ENCODE measurements around the gene OLIG2. TPM values are rescaled to one million over a fixed set of nuclear protein-coding genes. Genes with fewer than 3 reads are reported as not detected.

The OLIG2 gene
- total and polyA plus RNA-seq, 8 donors, result 0.06 TPM; not detected in 7

DNA sequence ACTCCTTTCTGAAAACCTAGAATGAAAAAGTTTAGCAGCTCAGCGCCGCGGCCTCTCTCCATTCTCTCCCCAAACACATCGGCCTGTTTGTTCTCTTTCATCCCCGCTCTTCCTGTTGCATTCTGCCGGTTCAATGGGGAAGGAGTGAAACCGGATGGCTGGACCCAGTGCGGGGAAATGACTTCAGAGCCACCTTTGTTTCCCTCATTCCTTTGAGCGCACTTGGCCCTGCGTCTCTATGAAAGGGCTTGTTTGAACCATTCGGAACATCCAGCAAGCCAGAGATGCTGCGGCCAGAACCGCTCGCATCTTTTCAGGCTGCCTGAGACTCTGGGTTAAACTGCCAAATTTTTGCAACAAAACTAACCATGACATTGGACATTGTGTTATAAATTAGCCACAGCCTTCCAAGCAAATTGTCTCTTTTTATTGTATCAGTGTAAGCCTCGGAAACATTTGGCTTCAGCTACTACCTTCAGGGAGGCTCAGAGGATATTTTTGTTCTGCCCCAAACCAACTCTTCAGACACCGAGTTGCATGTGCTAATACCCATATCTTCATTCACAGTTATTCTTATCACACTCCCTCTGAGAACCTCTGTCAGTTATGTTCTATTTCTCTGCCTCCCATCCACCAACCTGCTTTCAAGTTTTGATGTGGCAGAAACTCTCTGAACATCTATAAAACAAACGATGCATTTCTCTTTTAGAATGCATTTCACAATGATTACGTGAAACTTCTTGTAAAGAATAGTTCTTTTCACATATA is 39.1 kb downstream of the OLIG2 start:
- WGBS, 2 donors, result 41 to 50% methylated on average over 18 of the region's 18 CpGs
- H3K27ac ChIP-seq, result no peak overlapping the region
- H3K36me3 ChIP-seq, result no peaks in the 10 kb centered on the region
- peaks cover 0 to 2% (median 0%) of the 10 kb centered on the region in 3 donors for H3K4me1 ChIP-seq
- TF ChIP-seq CTCF (IDR thresholded peaks at IDR 0.05), result no peak
- no peak for ATAC-seq
- no peaks in the 10 kb centered on the region for H3K9me3 ChIP-seq
- H3K27me3 ChIP-seq, result peaks cover 0 to 27% (median 8%) of the 10 kb centered on the region in 4 donors
- no peak overlapping the region for H3K4me3 ChIP-seq
- FAIRE-seq, result no peak
- intact Hi-C loops (cut with DNase I), result no loop called here
- no peak for DNase-seq

GRCh38 chr21:33067043-33067442 is 41.3 kb downstream of the OLIG2 start:
- intact Hi-C loops (cut with DNase I), result no loop called here
- ATAC-seq, result no peak
- H3K9me3 ChIP-seq, result no peaks in the 10 kb centered on the region
- H3K4me1 ChIP-seq, result peaks cover 0 to 8% (median 8%) of the 10 kb centered on the region in 3 donors
- WGBS, 2 donors, result 85 to 91% methylated on average over 7 of the region's 7 CpGs
- no peak for TF ChIP-seq CTCF (IDR thresholded peaks at IDR 0.05)
- no peak for DNase-seq
- no peak overlapping the region for H3K27ac ChIP-seq
- H3K27me3 ChIP-seq, result peaks cover 0 to 39% (median 8%) of the 10 kb centered on the region in 4 donors
- H3K4me3 ChIP-seq, result no peak overlapping the region
- no peak for FAIRE-seq
- no peaks in the 10 kb centered on the region for H3K36me3 ChIP-seq

GRCh38 chr21:33067457-33067856 is 41.7 kb downstream of the OLIG2 start:
- no peak for ATAC-seq
- Histone ChIP-seq H3K4me3 (no peak overlapping the region), H3K36me3 (no peaks in the 10 kb centered on the region), H3K4me1 (peaks cover 0 to 8% (median 8%) of the 10 kb centered on the region in 3 donors), H3K9me3 (no peaks in the 10 kb centered on the region), H3K27ac (no peak overlapping the region), H3K27me3 (peaks cover 0 to 44% (median 8%) of the 10 kb centered on the region in 4 donors)
- no peak for DNase-seq
- TF ChIP-seq CTCF (IDR thresholded peaks at IDR 0.05), result no peak
- 56 to 77% methylated on average over 4 of the region's 4 CpGs for WGBS, 2 donors
- FAIRE-seq, result no peak
- intact Hi-C loops (cut with DNase I), result no loop called here

- TF ChIP-seq CTCF (IDR thresholded peaks at IDR 0.05), result no peak
- WGBS, 2 donors, result 60 to 62% methylated on average over 5 of the region's 5 CpGs
These were observed 43.5 kb downstream of the OLIG2 start for GRCh38 chr21:33069243-33069642.

GRCh38 chr21:33069645-33069993 is 43.9 kb downstream of the OLIG2 start:
- no peak overlapping the region for H3K27ac ChIP-seq
- no peaks in the 10 kb centered on the region for H3K9me3 ChIP-seq
- intact Hi-C loops (cut with DNase I), result no loop called here
- TF ChIP-seq CTCF (IDR thresholded peaks at IDR 0.05), result no peak
- peaks cover 0 to 8% (median 8%) of the 10 kb centered on the region in 3 donors for H3K4me1 ChIP-seq
- H3K36me3 ChIP-seq, result no peaks in the 10 kb centered on the region
- H3K4me3 ChIP-seq, result peak overlapping the region in 2 of 4 donors; percentile 26 to 49
- DNase-seq (no peak), FAIRE-seq (no peak), ATAC-seq (no peak)
- 2 to 3% methylated on average over 11 of the region's 11 CpGs for WGBS, 2 donors
- H3K27me3 ChIP-seq, result peaks cover 0 to 55% (median 8%) of the 10 kb centered on the region in 4 donors

More at GRCh38 chr21:33069243-33069642, 43.5 kb downstream of the OLIG2 start:
- Histone ChIP-seq H3K27me3 (peaks cover 0 to 55% (median 8%) of the 10 kb centered on the region in 4 donors), H3K27ac (no peak overlapping the region), H3K4me3 (no peak overlapping the region), H3K9me3 (no peaks in the 10 kb centered on the region), H3K36me3 (no peaks in the 10 kb centered on the region), H3K4me1 (peaks cover 0 to 8% (median 8%) of the 10 kb centered on the region in 3 donors)
- FAIRE-seq (no peak), DNase-seq (no peak), ATAC-seq (no peak)
- intact Hi-C loops (cut with DNase I), result no loop called here

Measured in pancreas (tissue), 10 donors.